HEK293T (cell line): ENCODE measurements around the gene RNF220.
"Not testable (repeated sequence)": the region's sequence is repeated elsewhere in the genome, so short reads cannot be mapped to it uniquely, and the experiment has no call there.

Experiments used
- CTCF ChIA-PET: fragments of 350-600 bp; formaldehyde crosslinking; extraction: SDS; loops from one replicate; lab custom pipeline; 2021; ENCODE audit warnings: antibody characterized with exemption, inconsistent platforms; lab: Yijun Ruan, JAX
- POLR2A ChIA-PET: fragments of 350-600 bp; formaldehyde crosslinking; extraction: SDS; loops from one replicate; lab custom pipeline; 2020; ENCODE audit warnings: antibody characterized with exemption, inconsistent platforms; lab: Yijun Ruan, JAX
- DNase-seq: peaks from one replicate; pipeline ENCODE4 v3.0.0; 2012; ENCODE audit warnings: mixed read lengths; ENCODE audit errors: extremely low spot score
- ARNT ChIP-seq: fragments of 450-650 bp; IDR thresholded peaks from 2 replicates; pipeline ENCODE4 v1.6.1; 2017; ENCODE audit warnings: mild to moderate bottlenecking
- BHLHE40 ChIP-seq: fragments of 450-650 bp; IDR thresholded peaks from 2 replicates; pipeline ENCODE4 v1.6.1; 2016; ENCODE audit warnings: mild to moderate bottlenecking, moderate library complexity, borderline replicate concordance
- CTBP1 ChIP-seq: fragments of 450-650 bp; IDR thresholded peaks from 2 replicates; pipeline ENCODE4 v1.6.1; 2016; ENCODE audit warnings: borderline replicate concordance
- ELF4 ChIP-seq: fragments of 450-650 bp; IDR thresholded peaks from 2 replicates; pipeline ENCODE4 v1.6.1; 2017; ENCODE audit warnings: antibody characterized with exemption
- FOXA1 ChIP-seq: fragments of 450-650 bp; IDR thresholded peaks from 2 replicates; pipeline ENCODE4 v1.6.1; 2016; ENCODE audit warnings: mild to moderate bottlenecking
- FOXK2 ChIP-seq: fragments of 450-650 bp; IDR thresholded peaks from 2 replicates; pipeline ENCODE4 v1.6.1; 2016; ENCODE audit warnings: mild to moderate bottlenecking
- FOXM1 ChIP-seq: fragments of 450-650 bp; IDR thresholded peaks from 2 replicates; pipeline ENCODE4 v1.6.1; 2017; ENCODE audit warnings: mild to moderate bottlenecking, borderline replicate concordance
- HDGF ChIP-seq: fragments of 450-650 bp; IDR thresholded peaks from 2 replicates; pipeline ENCODE4 v1.6.1; 2017; ENCODE audit warnings: antibody characterized with exemption, borderline replicate concordance
- L3MBTL2 ChIP-seq: fragments of 450-650 bp; conservative IDR thresholded peaks from 2 replicates; pipeline ENCODE4 v1.6.1; 2016; ENCODE audit warnings: mild to moderate bottlenecking
- LEF1 ChIP-seq: fragments of 450-650 bp; IDR thresholded peaks from 2 replicates; pipeline ENCODE4 v1.6.1; 2017; ENCODE audit warnings: mild to moderate bottlenecking, borderline replicate concordance
- NFRKB ChIP-seq: fragments of 450-650 bp; IDR thresholded peaks from 2 replicates; pipeline ENCODE4 v1.6.1; 2016; ENCODE audit warnings: mild to moderate bottlenecking, moderate library complexity
- SP1 ChIP-seq: fragments of 450-650 bp; IDR thresholded peaks from 2 replicates; pipeline ENCODE4 v1.6.1; 2017
- SUZ12 ChIP-seq: fragments of 450-650 bp; IDR thresholded peaks from 2 replicates; pipeline ENCODE4 v1.6.1; 2016; ENCODE audit warnings: mild to moderate bottlenecking
- TARDBP ChIP-seq: fragments of 450-650 bp; IDR thresholded peaks from 2 replicates; pipeline ENCODE4 v1.6.1; 2016
- ZNF384 ChIP-seq: fragments of 450-650 bp; IDR thresholded peaks from 2 replicates; pipeline ENCODE4 v1.6.1; 2016
- TF ChIP-seq, protein P1 (sequence below): fragments of 450-650 bp; IDR thresholded peaks from 2 replicates; pipeline ENCODE4 v1.6.1; 2016

The RNF220 gene

DNA sequence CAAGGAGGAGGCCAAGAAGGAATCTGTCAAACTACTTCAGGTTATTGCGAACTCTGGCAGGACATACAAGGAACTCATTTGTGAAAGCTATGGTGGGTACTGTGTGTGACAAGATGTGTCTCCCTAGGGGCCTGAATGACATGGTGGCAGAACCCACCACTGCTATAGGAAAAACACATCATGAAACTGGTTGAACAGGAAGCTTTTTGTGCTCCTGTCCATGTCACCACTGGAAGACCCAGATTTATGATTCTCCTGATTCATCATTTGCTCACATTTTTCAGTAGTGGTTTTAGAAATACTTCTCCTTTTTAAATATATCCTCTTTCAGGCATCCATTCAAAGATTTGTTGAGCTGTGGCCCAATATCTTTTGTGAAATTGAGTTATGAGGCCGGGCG is 293.1 kb downstream of the RNF220 start:
- DNase-seq, result no peak
- ChIA-PET CTCF (no interaction called here), POLR2A (interaction anchor here (3.1 kb wide), 1 partner anchor 24 kb away, joined by 13 read pairs; no protein-coding TSS in a partner anchor)
- no peak for TF ChIP-seq SUZ12
- no peak for TF ChIP-seq BHLHE40
- no peak for TF ChIP-seq FOXK2
- no peak for TF ChIP-seq CTBP1
- TF ChIP-seq NFRKB, result no peak
- no peak for TF ChIP-seq LEF1
- TF ChIP-seq, protein P1, sequence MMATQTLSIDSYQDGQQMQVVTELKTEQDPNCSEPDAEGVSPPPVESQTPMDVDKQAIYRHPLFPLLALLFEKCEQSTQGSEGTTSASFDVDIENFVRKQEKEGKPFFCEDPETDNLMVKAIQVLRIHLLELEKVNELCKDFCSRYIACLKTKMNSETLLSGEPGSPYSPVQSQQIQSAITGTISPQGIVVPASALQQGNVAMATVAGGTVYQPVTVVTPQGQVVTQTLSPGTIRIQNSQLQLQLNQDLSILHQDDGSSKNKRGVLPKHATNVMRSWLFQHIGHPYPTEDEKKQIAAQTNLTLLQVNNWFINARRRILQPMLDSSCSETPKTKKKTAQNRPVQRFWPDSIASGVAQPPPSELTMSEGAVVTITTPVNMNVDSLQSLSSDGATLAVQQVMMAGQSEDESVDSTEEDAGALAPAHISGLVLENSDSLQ, result no peak
- TF ChIP-seq HDGF, result no peak
- TF ChIP-seq SP1, result no peak
- TF ChIP-seq L3MBTL2, result no peak
- TF ChIP-seq TARDBP, result no peak
- no peak for TF ChIP-seq ARNT
- TF ChIP-seq ZNF384, result no peak
- no peak for TF ChIP-seq FOXM1
- no peak for TF ChIP-seq ELF4
- TF ChIP-seq FOXA1, result no peak

DNA sequence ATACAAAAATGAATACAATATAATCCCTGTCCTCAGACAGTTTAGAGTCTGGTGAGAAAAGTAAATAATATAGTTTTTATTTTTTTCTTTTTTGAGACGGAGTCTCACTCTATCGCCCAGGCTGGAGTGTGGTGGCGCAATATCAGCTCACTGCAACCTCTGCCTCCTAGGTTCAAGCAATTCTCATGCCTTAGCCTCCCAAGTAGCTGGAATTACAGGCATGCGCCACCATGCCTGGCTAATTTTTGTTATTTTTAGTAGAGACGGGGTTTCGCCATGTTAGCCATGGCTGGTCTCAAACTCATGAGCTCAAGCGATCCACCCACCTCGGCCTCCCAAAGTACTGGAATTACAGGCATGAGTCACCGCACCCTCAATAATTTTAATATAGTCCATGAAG is 294.3 kb downstream of the RNF220 start:
- POLR2A ChIA-PET, CTCF ChIA-PET, DNase-seq: not testable (repeated sequence)

DNA sequence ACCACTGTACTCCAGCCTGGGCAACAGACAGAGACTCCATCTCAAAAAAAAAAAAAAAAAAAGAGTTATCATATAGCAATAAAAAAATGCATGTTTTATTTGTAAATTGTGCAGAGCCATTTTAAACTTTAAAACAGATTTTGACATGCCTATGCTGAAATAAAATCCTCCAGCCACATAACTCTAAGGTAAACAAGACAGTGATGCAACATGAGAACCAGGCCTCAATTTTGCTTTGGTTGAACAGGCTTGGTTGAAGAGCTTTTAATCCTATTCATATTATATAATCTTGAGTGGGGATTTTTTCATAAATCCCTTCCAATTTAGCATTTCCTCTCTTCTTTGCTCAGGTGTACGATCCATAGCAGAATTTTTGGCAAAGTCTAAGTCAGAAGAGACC is 295.5 kb downstream of the RNF220 start:
- ChIA-PET POLR2A (interaction anchor here (2.8 kb wide), 1 partner anchor 21 kb away, joined by 10 read pairs; no protein-coding TSS in a partner anchor), CTCF (interaction anchor here (0.7 to 1.6 kb wide), 2 partner anchors 17 to 48 kb away, joined by 3 to 4 read pairs; no protein-coding TSS in a partner anchor)
- no peak for TF ChIP-seq LEF1
- no peak for TF ChIP-seq FOXA1
- TF ChIP-seq HDGF, result no peak
- no peak for TF ChIP-seq L3MBTL2
- TF ChIP-seq SP1, result no peak
- DNase-seq, result no peak

DNA sequence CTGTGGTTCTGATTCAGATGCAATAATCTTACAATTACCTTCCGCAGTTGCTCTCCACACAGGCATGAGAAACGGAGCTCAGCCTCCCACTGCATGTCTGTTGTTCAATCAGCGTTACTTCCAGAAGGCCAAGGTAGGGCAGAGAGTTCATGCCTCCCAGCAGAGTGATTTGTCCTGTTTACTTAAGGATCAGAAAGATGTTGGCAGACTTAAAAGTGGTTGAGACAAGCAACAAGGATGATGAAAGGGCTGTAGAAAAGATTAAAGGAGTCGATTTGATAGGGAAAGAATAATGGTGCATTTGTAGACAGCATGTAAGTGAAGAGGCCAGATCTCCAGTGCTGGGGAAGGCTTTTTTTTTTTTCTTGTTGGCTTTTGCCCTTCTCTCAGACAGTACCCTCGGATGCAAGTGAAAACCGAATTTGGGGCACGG is 296.1 kb downstream of the RNF220 start:
- POLR2A ChIA-PET, result interaction anchor here (2.8 kb wide), 1 partner anchor 21 kb away, joined by 10 read pairs; no protein-coding TSS in a partner anchor
- TF ChIP-seq CTBP1, result no peak
- no peak for TF ChIP-seq TARDBP
- no peak for TF ChIP-seq SP1
- no peak for TF ChIP-seq ELF4
- no peak for TF ChIP-seq LEF1
- no peak for TF ChIP-seq FOXA1
- TF ChIP-seq BHLHE40, result no peak
- no peak for TF ChIP-seq L3MBTL2
- TF ChIP-seq, protein P1, result no peak
- TF ChIP-seq SUZ12, result no peak
- no peak for TF ChIP-seq FOXM1
- TF ChIP-seq ZNF384, result no peak
- no peak for DNase-seq
- CTCF ChIA-PET, result interaction anchor here (0.7 to 1.6 kb wide), 2 partner anchors 16 to 49 kb away, joined by 3 to 4 read pairs; no protein-coding TSS in a partner anchor
